Stimulated activated naive CD8-positive, alpha-beta T cell treated with anti-CD3 and anti-CD28 coated beads, Interleukin-15, Interleukin-2, amounts not matched to agents 100 ng/mL and 50 ng/mL, for 24 hours (primary cell): Measurements from ENCODE around the gene CLEC6A.
"Not testable (repeated sequence)": the region's sequence is repeated elsewhere in the genome, so short reads cannot be mapped to it uniquely, and the experiment has no call there.

Experiments used
- H3K27ac Mint-ChIP-seq: one replicate; pipeline ENCODE4 v1.8.0; 2021; ENCODE audit warnings: mild to moderate bottlenecking, mixed read lengths
- H3K27me3 Mint-ChIP-seq: one replicate; pipeline ENCODE4 v1.8.0; 2021; ENCODE audit warnings: mixed read lengths
- H3K36me3 Mint-ChIP-seq: one replicate; pipeline ENCODE4 v1.8.0; 2021; ENCODE audit warnings: low read depth, mixed read lengths
- H3K4me1 Mint-ChIP-seq: one replicate; pipeline ENCODE4 v1.8.0; 2021; ENCODE audit warnings: low read depth, mixed read lengths
- H3K4me3 Mint-ChIP-seq: one replicate; pipeline ENCODE4 v1.8.0; 2021; ENCODE audit warnings: mild to moderate bottlenecking, mixed read lengths
- H3K9me3 Mint-ChIP-seq: one replicate; pipeline ENCODE4 v1.8.0; 2021; ENCODE audit warnings: mixed read lengths

The CLEC6A gene

GRCh38 chr12:8455727-8456360 lies at the start of gene CLEC6A:
CLEC6A (plus strand) TSS chr12:8455962; CDS start chr12:8456112, 150 bp downstream.
- Mint-ChIP-seq H3K27me3 (peaks cover 51% of the 10 kb centered on the region), H3K9me3 (no peaks in the 10 kb centered on the region), H3K27ac (no peak within 1 kb of the TSS), H3K36me3 (no peaks in the 10 kb centered on the region), H3K4me1 (peaks cover 9% of the 10 kb centered on the region), H3K4me3 (no peak within 1 kb of the TSS)

GRCh38 chr12:8419576-8419975 lies 36.2 kb upstream of the CLEC6A start:
- H3K36me3 Mint-ChIP-seq, H3K4me1 Mint-ChIP-seq, H3K27me3 Mint-ChIP-seq, H3K9me3 Mint-ChIP-seq, H3K27ac Mint-ChIP-seq, H3K4me3 Mint-ChIP-seq: not testable (repeated sequence)

GRCh38 chr12:8420506-8420905 lies 35.3 kb upstream of the CLEC6A start:
- Mint-ChIP-seq H3K27me3 (no peaks in the 10 kb centered on the region), H3K4me3 (no peak overlapping the region), H3K9me3 (no peaks in the 10 kb centered on the region), H3K36me3 (no peaks in the 10 kb centered on the region), H3K27ac (no peak overlapping the region), H3K4me1 (no peaks in the 10 kb centered on the region)

- not testable (repeated sequence) for H3K4me3 Mint-ChIP-seq, H3K9me3 Mint-ChIP-seq, H3K27ac Mint-ChIP-seq, H3K36me3 Mint-ChIP-seq, H3K4me1 Mint-ChIP-seq, H3K27me3 Mint-ChIP-seq
Measured at GRCh38 chr12:8444536-8445278, 11.1 kb upstream of the CLEC6A start.

- no peaks in the 10 kb centered on the region for H3K4me1 Mint-ChIP-seq
- no peaks in the 10 kb centered on the region for H3K36me3 Mint-ChIP-seq
- H3K27ac Mint-ChIP-seq = no peak overlapping the region
- H3K4me3 Mint-ChIP-seq = no peak overlapping the region
- H3K9me3 Mint-ChIP-seq = no peaks in the 10 kb centered on the region
- H3K27me3 Mint-ChIP-seq = no peaks in the 10 kb centered on the region
Measured at GRCh38 chr12:8445731-8446130, 10.0 kb upstream of the CLEC6A start.

GRCh38 chr12:8446642-8447547 lies 8.9 kb upstream of the CLEC6A start:
- Mint-ChIP-seq H3K27me3 (peaks cover 4% of the 10 kb centered on the region), H3K36me3 (no peaks in the 10 kb centered on the region), H3K9me3 (no peaks in the 10 kb centered on the region), H3K4me1 (no peaks in the 10 kb centered on the region), H3K4me3 (no peak overlapping the region), H3K27ac (no peak overlapping the region)

GRCh38 chr12:8449355-8449859 lies 6.4 kb upstream of the CLEC6A start:
- Mint-ChIP-seq H3K36me3 (no peaks in the 10 kb centered on the region), H3K27me3 (peaks cover 15% of the 10 kb centered on the region), H3K4me3 (no peak overlapping the region), H3K27ac (no peak overlapping the region), H3K4me1 (peaks cover 9% of the 10 kb centered on the region), H3K9me3 (no peaks in the 10 kb centered on the region)

- no peak overlapping the region for H3K4me3 Mint-ChIP-seq
- peaks cover 29% of the 10 kb centered on the region for H3K27me3 Mint-ChIP-seq
- H3K9me3 Mint-ChIP-seq = no peaks in the 10 kb centered on the region
- H3K36me3 Mint-ChIP-seq = no peaks in the 10 kb centered on the region
- no peak overlapping the region for H3K27ac Mint-ChIP-seq
- peaks cover 9% of the 10 kb centered on the region for H3K4me1 Mint-ChIP-seq
Measured at GRCh38 chr12:8452036-8452435, 3.7 kb upstream of the CLEC6A start.

- Mint-ChIP-seq H3K4me1 (peaks cover 9% of the 10 kb centered on the region), H3K27me3 (peaks cover 38% of the 10 kb centered on the region), H3K4me3 (no peak overlapping the region), H3K9me3 (no peaks in the 10 kb centered on the region), H3K27ac (no peak overlapping the region), H3K36me3 (no peaks in the 10 kb centered on the region)
Measured at GRCh38 chr12:8453021-8453513, 2.7 kb upstream of the CLEC6A start.

- no peaks in the 10 kb centered on the region for H3K36me3 Mint-ChIP-seq
- peaks cover 45% of the 10 kb centered on the region for H3K27me3 Mint-ChIP-seq
- H3K9me3 Mint-ChIP-seq = no peaks in the 10 kb centered on the region
- peaks cover 9% of the 10 kb centered on the region for H3K4me1 Mint-ChIP-seq
- H3K27ac Mint-ChIP-seq = no peak overlapping the region
- no peak overlapping the region for H3K4me3 Mint-ChIP-seq
Measured at GRCh38 chr12:8453796-8454195, 2.0 kb upstream of the CLEC6A start.

GRCh38 chr12:8455271-8455670 lies 491 bp upstream of the CLEC6A start:
- Mint-ChIP-seq H3K9me3 (no peaks in the 10 kb centered on the region), H3K4me1 (peaks cover 9% of the 10 kb centered on the region), H3K4me3 (no peak overlapping the region), H3K27ac (no peak overlapping the region), H3K36me3 (no peaks in the 10 kb centered on the region), H3K27me3 (peaks cover 50% of the 10 kb centered on the region)

- no peaks in the 10 kb centered on the region for H3K36me3 Mint-ChIP-seq
- no peak overlapping the region for H3K27ac Mint-ChIP-seq
- H3K9me3 Mint-ChIP-seq = no peaks in the 10 kb centered on the region
- no peak overlapping the region for H3K4me3 Mint-ChIP-seq
- H3K27me3 Mint-ChIP-seq = peaks cover 24% of the 10 kb centered on the region
- no peaks in the 10 kb centered on the region for H3K4me1 Mint-ChIP-seq
Measured at GRCh38 chr12:8461426-8461825, 5.7 kb downstream of the CLEC6A start.

GRCh38 chr12:8465301-8465996 lies 9.7 kb downstream of the CLEC6A start:
- H3K36me3 Mint-ChIP-seq = no peaks in the 10 kb centered on the region
- H3K4me1 Mint-ChIP-seq = no peaks in the 10 kb centered on the region
- no peak overlapping the region for H3K27ac Mint-ChIP-seq
- H3K4me3 Mint-ChIP-seq = no peak overlapping the region
- peaks cover 11% of the 10 kb centered on the region for H3K9me3 Mint-ChIP-seq
- peaks cover 26% of the 10 kb centered on the region for H3K27me3 Mint-ChIP-seq

GRCh38 chr12:8466241-8466640 lies 10.5 kb downstream of the CLEC6A start:
- Mint-ChIP-seq H3K9me3 (peaks cover 11% of the 10 kb centered on the region), H3K27me3 (peaks cover 30% of the 10 kb centered on the region), H3K36me3 (no peaks in the 10 kb centered on the region), H3K4me1 (no peaks in the 10 kb centered on the region), H3K4me3 (no peak overlapping the region), H3K27ac (no peak overlapping the region)
